Body of pancreas (tissue), 4 donors: ENCODE measurements around the gene IRF6. TPM values are rescaled to one million over a fixed set of nuclear protein-coding genes. Genes with fewer than 3 reads are reported as not detected.

ENCODE experiments used
- ATAC-seq: fragments of 150-250 bp; one replicate; pipeline ENCODE4 v1.9.1; 2016
- DNase-seq, 4 donors: peaks; one replicate each; pipeline ENCODE4 v3.0.0-alpha.2; 2019
- H3K27ac ChIP-seq, 4 donors: fragments of 200-600 bp; sonication (generic); 1 replicate in 3 of 4; 2 replicates in 1 of 4; pipeline versions ENCODE4 v1.5.1 to v1.6.1; 2016 to 2019; ENCODE audit warnings: mild to moderate bottlenecking in 1 of 4, mixed read lengths in 1 of 4, moderate library complexity in 1 of 4
- H3K27me3 ChIP-seq, 2 donors: fragments of 200-600 bp; sonication (generic); one replicate each; pipeline ENCODE4 v1.6.0; 2016; ENCODE audit warnings: mild to moderate bottlenecking in 1 of 2
- H3K36me3 ChIP-seq, 2 donors: fragments of 200-600 bp; sonication (generic); replicated peaks in 1 of 2; 2 replicates each; pipeline ENCODE4 v1.5.1; 2016; ENCODE audit warnings: low read depth in 2 of 2; ENCODE audit not compliant: insufficient read depth in 1 of 2
- H3K4me1 ChIP-seq: fragments of 200-600 bp; sonication (generic); one replicate; pipeline ENCODE4 v1.6.0; 2016
- H3K4me3 ChIP-seq, 2 donors: fragments of 200-600 bp; sonication (generic); 1 replicate in 1 of 2; 2 replicates in 1 of 2; pipeline ENCODE4 v1.5.1; 2016 to 2019
- H3K9me3 ChIP-seq, 3 donors: fragments of 200-600 bp; sonication (generic); 1 replicate in 2 of 3; 2 replicates in 1 of 3; pipeline ENCODE4 v1.5.1; 2016
- POLR2A ChIP-seq, 3 donors: fragments of 450-650 bp; IDR thresholded peaks; one replicate each; pipeline ENCODE4 v1.6.1; 2016; ENCODE audit warnings: antibody characterized with exemption in 3 of 3, mild to moderate bottlenecking in 2 of 3
- WGBS, 2 donors: methylation state at CpG; one replicate each; pipeline ENCODE4 v1.1.5; 2017; 5-methylcytosine and 5-hydroxymethylcytosine counted together
- intact Hi-C: fragments of 100-400 bp; cut with DNase I; formaldehyde crosslinking; loops from one replicate; pipeline ENCODE4 v1.15.1; 2023
- total RNA-seq, 2 donors: library from RNA; depleted of rRNA; stranded (reverse); fragments of >200 nt; gene quantifications; one replicate each; pipeline ENCODE4 v1.1.0, GENCODE V29; 2016
- TF ChIP-seq, protein P1 (sequence below), 7 experiments: fragments of 450-650 bp in 4 of 7; fragments of 200-600 bp in 3 of 7; sonication (generic) in 3 of 7; IDR thresholded peaks; one replicate each; pipeline ENCODE4 v1.5.1; 2016 to 2019; ENCODE audit warnings: antibody characterized with exemption in 7 of 7

Gene IRF6
- total RNA-seq, 2 donors from 2014 or later = 13.2 to 20.0 TPM

DNA sequence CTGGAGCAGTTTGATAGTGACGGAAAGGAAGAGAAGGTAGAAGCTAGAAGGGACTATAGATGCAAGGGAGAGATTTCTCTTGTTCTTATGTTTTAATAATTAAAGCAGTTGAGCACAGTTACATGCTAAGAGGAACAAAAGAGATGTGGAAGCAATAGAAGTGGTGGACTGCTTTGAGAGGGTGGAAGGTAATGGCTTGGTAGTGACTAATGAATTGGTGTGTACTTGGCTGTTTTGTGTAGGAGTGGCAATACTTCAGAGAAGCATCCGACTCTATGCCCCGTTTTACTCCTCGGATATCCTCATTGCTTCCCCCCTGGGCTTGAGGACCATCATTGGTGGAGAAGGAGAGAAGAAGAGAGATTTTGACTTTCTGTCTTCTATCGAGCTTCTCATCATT, 34.7 kb upstream of the IRF6 start:
- 83 to 86% methylated on average over 5 of the region's 5 CpGs for WGBS, 2 donors
- Histone ChIP-seq H3K4me3 (no peak overlapping the region), H3K9me3 (no peaks in the 10 kb centered on the region), H3K4me1 (no peaks in the 10 kb centered on the region), H3K27me3 (no peaks in the 10 kb centered on the region), H3K27ac (no peak overlapping the region), H3K36me3 (peaks cover 11 to 33% of the 10 kb centered on the region in 2 donors)
- intact Hi-C loops = no loop called here
- TF ChIP-seq, protein P1, sequence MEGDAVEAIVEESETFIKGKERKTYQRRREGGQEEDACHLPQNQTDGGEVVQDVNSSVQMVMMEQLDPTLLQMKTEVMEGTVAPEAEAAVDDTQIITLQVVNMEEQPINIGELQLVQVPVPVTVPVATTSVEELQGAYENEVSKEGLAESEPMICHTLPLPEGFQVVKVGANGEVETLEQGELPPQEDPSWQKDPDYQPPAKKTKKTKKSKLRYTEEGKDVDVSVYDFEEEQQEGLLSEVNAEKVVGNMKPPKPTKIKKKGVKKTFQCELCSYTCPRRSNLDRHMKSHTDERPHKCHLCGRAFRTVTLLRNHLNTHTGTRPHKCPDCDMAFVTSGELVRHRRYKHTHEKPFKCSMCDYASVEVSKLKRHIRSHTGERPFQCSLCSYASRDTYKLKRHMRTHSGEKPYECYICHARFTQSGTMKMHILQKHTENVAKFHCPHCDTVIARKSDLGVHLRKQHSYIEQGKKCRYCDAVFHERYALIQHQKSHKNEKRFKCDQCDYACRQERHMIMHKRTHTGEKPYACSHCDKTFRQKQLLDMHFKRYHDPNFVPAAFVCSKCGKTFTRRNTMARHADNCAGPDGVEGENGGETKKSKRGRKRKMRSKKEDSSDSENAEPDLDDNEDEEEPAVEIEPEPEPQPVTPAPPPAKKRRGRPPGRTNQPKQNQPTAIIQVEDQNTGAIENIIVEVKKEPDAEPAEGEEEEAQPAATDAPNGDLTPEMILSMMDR (IDR thresholded peaks at IDR 0.05) = no peak
- no peak for TF ChIP-seq POLR2A (IDR thresholded peaks at IDR 0.05)
- ATAC-seq = no peak
- no peak for DNase-seq

DNA sequence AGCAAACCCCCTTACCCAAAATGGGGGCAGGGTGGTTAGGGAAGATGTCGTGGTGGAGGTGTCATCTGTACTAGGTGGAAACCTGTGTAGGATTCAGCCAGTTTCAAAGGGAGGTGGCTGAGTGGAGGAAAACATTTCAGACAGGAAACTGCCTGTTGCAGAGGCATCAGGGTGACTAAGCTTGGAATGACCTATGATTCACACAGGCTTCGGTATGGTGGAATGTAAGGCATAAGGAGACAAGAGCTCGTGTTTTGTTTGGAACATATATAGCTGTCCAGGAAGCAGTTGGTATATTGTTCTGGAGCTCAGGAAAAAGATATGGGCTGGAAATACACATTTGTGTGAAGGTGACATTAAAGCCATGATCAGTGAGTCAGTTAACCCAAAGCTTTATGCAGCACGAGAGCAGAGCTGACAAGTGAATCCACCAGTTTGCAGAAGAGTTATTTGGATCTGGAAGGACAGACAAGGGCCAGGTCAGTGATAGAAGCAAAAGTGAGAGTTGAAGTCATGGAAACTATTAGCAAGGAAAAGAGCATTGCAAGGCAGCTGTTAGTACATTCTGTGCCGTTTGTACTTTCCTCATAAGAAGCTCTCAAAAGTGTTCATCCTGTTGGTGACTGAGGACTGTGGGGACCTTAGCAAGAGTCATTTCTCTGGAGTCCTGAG, 34.1 kb upstream of the IRF6 start:
- ATAC-seq = no peak
- Histone ChIP-seq H3K27me3 (no peaks in the 10 kb centered on the region), H3K9me3 (no peaks in the 10 kb centered on the region), H3K4me3 (no peak overlapping the region), H3K27ac (no peak overlapping the region), H3K4me1 (no peaks in the 10 kb centered on the region), H3K36me3 (peaks cover 11 to 36% of the 10 kb centered on the region in 2 donors)
- no peak for TF ChIP-seq POLR2A (IDR thresholded peaks at IDR 0.05)
- TF ChIP-seq, protein P1 (IDR thresholded peaks at IDR 0.05) = no peak
- DNase-seq = no peak
- intact Hi-C loops = no loop called here
- WGBS, 2 donors = 67 to 76% methylated on average over 5 of the region's 5 CpGs

DNA sequence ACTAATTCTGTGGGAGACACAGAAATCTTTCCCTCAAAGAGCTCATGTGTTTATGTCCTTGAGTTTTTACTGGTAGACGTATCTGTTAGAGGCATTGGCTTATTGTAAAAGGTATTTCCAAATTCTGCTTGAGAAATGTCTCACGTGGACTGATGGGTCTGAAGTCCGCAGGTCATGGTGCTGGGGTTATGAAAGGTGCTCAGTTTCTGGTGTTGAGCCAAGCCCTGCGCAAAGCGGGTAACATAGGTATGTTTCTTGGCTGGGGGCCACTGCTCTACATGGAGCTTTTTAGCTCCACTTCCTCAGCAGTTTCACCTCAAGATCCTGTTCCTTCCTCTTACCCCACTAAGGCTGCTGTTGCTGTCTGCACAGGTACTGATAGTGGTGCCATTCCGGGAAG, 32.6 kb upstream of the IRF6 start:
- TF ChIP-seq, protein P1 (IDR thresholded peaks at IDR 0.05) = no peak
- no peak for TF ChIP-seq POLR2A (IDR thresholded peaks at IDR 0.05)
- no peaks in the 10 kb centered on the region for H3K4me1 ChIP-seq
- H3K27ac ChIP-seq = no peak overlapping the region
- H3K27me3 ChIP-seq = no peaks in the 10 kb centered on the region
- WGBS, 2 donors = 80 to 87% methylated on average over 6 of the region's 6 CpGs
- no peaks in the 10 kb centered on the region for H3K9me3 ChIP-seq
- intact Hi-C loops = no loop called here
- H3K36me3 ChIP-seq = peaks cover 9 to 42% of the 10 kb centered on the region in 2 donors
- ATAC-seq (no peak), DNase-seq (no peak)
- no peak overlapping the region for H3K4me3 ChIP-seq

DNA sequence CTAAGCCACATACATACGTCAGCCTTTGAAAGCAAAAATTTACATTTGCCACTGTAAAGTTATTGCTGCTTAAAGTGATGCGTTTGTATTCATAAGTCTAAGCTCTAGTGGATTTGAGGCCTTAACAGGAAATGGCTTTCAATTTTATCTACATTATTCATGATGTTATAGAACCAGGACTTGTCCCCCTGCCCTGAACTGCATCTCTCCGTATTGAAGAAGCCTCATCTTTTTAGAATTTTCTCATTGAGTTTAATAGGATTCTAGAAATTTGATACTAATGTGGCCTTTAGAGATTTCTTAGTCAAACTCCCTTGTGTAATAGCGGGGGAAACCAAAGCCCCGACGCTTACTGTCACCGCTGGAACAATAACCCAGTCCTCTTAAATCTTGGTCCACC, 31.7 kb upstream of the IRF6 start:
- Histone ChIP-seq H3K27me3 (no peaks in the 10 kb centered on the region), H3K36me3 (peaks cover 17 to 41% of the 10 kb centered on the region in 2 donors), H3K4me3 (no peak overlapping the region), H3K4me1 (no peaks in the 10 kb centered on the region), H3K27ac (no peak overlapping the region), H3K9me3 (no peaks in the 10 kb centered on the region)
- intact Hi-C loops = no loop called here
- DNase-seq (no peak), ATAC-seq (no peak)
- 91 to 95% methylated on average over 7 of the region's 7 CpGs for WGBS, 2 donors
- no peak for TF ChIP-seq POLR2A (IDR thresholded peaks at IDR 0.05)
- TF ChIP-seq, protein P1 (IDR thresholded peaks at IDR 0.05) = no peak

DNA sequence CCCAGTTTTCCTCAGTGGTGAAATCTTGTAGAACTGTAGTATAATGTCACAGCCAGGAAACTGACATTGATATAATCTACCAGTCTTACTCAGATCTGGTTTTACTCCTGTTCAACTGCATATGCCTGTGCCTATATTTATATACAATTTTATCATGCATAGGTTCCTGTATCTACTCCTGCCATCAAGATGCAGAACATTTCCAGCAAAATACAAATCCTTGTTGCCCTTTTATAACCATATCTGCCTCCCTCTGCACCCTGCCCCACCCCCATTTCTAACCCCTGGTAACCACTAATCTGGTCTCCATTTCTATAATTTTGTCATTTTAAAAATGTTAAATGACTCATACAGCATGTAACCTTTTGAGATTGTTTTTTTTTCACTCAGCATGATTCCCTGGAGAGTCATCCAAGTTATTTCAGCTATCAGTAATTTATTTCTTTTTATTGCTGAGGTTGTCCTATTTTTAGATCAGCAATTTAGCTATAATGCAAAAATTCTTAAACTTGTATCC, 29.9 kb upstream of the IRF6 start:
- DNase-seq (no peak), ATAC-seq (no peak)
- intact Hi-C loops = no loop called here
- H3K27me3 ChIP-seq = no peaks in the 10 kb centered on the region
- peaks cover 24 to 37% of the 10 kb centered on the region in 2 donors for H3K36me3 ChIP-seq
- no peaks in the 10 kb centered on the region for H3K9me3 ChIP-seq
- no peak for TF ChIP-seq POLR2A (IDR thresholded peaks at IDR 0.05)
- TF ChIP-seq, protein P1 (IDR thresholded peaks at IDR 0.05) = no peak
- no peaks in the 10 kb centered on the region for H3K4me1 ChIP-seq
- no peak overlapping the region for H3K27ac ChIP-seq
- no peak overlapping the region for H3K4me3 ChIP-seq
